Esophagus muscularis mucosa (tissue), 4 donors: ENCODE data around the gene RUNX1. TPM values are rescaled to one million over a fixed set of nuclear protein-coding genes. Genes with fewer than 3 reads are reported as not detected.

Experiments used
- DNase-seq: peaks from one replicate; pipeline ENCODE4 v3.0.0-alpha.2; 2017; ENCODE audit errors: extremely low spot score
- H3K27ac ChIP-seq, 4 donors: fragments of 200-600 bp; sonication (generic); replicated peaks in 1 of 4; 1 replicate in 3 of 4; 2 replicates in 1 of 4; pipeline ENCODE4 v1.5.1; 2016 to 2019; ENCODE audit warnings: mild to moderate bottlenecking in 1 of 4
- H3K27me3 ChIP-seq, 4 donors: fragments of 200-600 bp; sonication (generic); one replicate each; pipeline versions ENCODE4 v1.5.1 to v1.6.0; 2016 to 2019
- H3K36me3 ChIP-seq, 4 donors: fragments of 200-600 bp; sonication (generic); one replicate each; pipeline ENCODE4 v1.5.1; 2016 to 2019
- H3K4me1 ChIP-seq, 4 donors: fragments of 200-600 bp; sonication (generic); one replicate each; pipeline ENCODE4 v1.5.1; 2016 to 2019
- H3K4me3 ChIP-seq, 4 donors: fragments of 200-600 bp; sonication (generic); 1 replicate in 2 of 4; 2 replicates in 2 of 4; pipeline ENCODE4 v1.5.1; 2016 to 2019; ENCODE audit warnings: mild to moderate bottlenecking in 4 of 4, moderate library complexity in 1 of 4
- H3K9me3 ChIP-seq, 4 donors: fragments of 200-600 bp; sonication (generic); 1 replicate in 3 of 4; 2 replicates in 1 of 4; pipeline ENCODE4 v1.5.1; 2016 to 2019
- EP300 ChIP-seq: sonication (generic); formaldehyde crosslinking; IDR thresholded peaks from one replicate; pipeline ENCODE4 v1.6.1; 2017; ENCODE audit warnings: antibody characterized with exemption
- POLR2A ChIP-seq: fragments of 450-650 bp; IDR thresholded peaks from one replicate; pipeline ENCODE4 v1.6.1; 2017; ENCODE audit warnings: antibody characterized with exemption, moderate library complexity, mild to moderate bottlenecking, low read depth
- POLR2AphosphoS5 ChIP-seq, 2 donors: sonication (generic); formaldehyde crosslinking; IDR thresholded peaks; one replicate each; pipeline ENCODE4 v1.6.1; 2017; ENCODE audit warnings: antibody characterized with exemption in 2 of 2
- WGBS: methylation state at CpG from one replicate; pipeline ENCODE4 v1.1.5; 2018; 5-methylcytosine and 5-hydroxymethylcytosine counted together
- intact Hi-C: fragments of 100-400 bp; cut with DNase I; formaldehyde crosslinking; loops from one replicate; pipeline ENCODE4 v1.15.1; 2023
- total RNA-seq, 4 donors: library from RNA; depleted of rRNA; stranded (reverse); fragments of >200 nt; gene quantifications; one replicate each; pipeline versions ENCODE4 v1.1.0 to v1.2.1, GENCODE V29; 2016
- TF ChIP-seq, protein P1 (sequence below), 3 experiments: fragments of 200-600 bp in 2 of 3; fragments of 450-650 bp in 1 of 3; sonication (generic) in 2 of 3; IDR thresholded peaks; one replicate each; pipeline ENCODE4 v1.5.1; 2017 to 2019; ENCODE audit warnings: antibody characterized with exemption in 3 of 3, mild to moderate bottlenecking in 2 of 3, moderate library complexity in 1 of 3

Gene RUNX1
- total RNA-seq, 4 donors from 2014 or later: 3.7 to 10.9 (median 5.6) TPM

DNA sequence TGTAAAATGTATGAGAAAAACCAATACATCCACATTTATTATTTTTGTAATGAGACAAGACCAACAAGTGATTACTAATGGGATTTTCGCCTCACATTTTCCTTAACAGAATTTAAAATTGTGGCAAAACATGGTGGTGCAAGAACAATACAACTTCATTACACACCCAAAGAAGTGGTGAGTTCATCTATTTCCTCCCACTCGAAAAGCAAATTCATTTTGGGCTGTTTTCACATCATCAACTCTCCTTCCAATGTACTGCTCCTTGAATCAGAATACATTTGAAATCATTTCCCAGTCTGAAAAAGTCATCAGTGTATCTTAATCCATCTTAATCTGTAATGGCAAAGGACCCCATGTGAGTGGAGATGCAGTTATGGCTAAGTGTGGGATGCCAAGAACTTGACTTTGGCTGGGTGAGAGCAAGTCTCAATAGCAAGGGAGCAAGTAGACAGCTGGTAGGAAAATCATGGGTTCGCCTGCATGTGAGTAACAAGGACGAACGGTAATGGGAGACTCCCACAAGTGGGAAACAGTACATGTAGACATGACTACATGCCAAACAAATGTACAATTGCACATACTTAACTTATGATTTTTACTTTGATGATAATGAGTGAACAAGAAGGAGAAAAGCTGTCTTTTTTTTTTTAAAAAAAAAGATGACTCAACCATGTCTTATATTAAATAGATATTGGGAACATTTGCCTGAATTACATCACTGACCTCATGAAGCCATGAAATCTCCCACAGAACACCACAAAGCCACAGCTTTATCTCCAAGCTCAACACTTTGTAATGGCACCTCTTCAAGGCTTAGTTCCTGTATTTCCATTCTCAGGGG is 46.0 kb downstream of the RUNX1 start:
- no peaks in the 10 kb centered on the region for H3K9me3 ChIP-seq
- intact Hi-C loops: no loop called here
- TF ChIP-seq, protein P1, sequence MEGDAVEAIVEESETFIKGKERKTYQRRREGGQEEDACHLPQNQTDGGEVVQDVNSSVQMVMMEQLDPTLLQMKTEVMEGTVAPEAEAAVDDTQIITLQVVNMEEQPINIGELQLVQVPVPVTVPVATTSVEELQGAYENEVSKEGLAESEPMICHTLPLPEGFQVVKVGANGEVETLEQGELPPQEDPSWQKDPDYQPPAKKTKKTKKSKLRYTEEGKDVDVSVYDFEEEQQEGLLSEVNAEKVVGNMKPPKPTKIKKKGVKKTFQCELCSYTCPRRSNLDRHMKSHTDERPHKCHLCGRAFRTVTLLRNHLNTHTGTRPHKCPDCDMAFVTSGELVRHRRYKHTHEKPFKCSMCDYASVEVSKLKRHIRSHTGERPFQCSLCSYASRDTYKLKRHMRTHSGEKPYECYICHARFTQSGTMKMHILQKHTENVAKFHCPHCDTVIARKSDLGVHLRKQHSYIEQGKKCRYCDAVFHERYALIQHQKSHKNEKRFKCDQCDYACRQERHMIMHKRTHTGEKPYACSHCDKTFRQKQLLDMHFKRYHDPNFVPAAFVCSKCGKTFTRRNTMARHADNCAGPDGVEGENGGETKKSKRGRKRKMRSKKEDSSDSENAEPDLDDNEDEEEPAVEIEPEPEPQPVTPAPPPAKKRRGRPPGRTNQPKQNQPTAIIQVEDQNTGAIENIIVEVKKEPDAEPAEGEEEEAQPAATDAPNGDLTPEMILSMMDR (IDR thresholded peaks at IDR 0.05): no peak
- TF ChIP-seq POLR2A (no peak), POLR2AphosphoS5 (IDR thresholded peaks at IDR 0.05) (no peak), EP300 (no peak)
- no peak overlapping the region for H3K27ac ChIP-seq
- DNase-seq: no peak
- no peak overlapping the region for H3K4me3 ChIP-seq
- 75% methylated on average over 5 of the region's 5 CpGs for WGBS
- H3K4me1 ChIP-seq: no peaks in the 10 kb centered on the region
- H3K36me3 ChIP-seq: no peaks in the 10 kb centered on the region
- peaks cover 0 to 7% (median 0%) of the 10 kb centered on the region in 4 donors for H3K27me3 ChIP-seq

DNA sequence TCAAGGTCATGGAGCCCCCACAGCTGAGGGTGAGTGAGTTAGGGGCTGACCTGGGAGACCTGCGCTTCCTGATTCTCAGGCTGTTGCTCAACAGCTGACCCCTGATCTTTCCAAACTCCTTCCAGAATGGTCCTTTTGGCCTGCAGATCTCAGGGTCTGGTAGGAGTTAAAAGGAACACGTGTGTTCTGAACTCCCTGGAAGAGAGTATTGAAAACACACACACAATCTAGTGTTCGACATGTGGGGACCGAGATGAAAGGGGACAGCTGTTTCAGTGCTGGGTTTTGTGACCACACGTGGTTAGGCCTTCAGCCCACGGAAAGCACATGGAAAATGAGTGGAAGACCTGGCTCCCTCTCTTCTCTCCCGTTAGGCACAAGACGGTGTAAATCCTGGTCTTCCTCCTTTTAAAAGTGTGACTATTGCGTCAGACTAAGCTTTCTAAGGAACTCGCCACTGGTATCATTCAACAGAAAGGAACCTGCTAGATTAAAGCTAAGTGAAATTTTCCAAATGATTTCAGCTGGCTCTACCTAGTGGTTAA is 49.6 kb downstream of the RUNX1 start:
- no peak for DNase-seq
- 79% methylated on average over 10 of the region's 10 CpGs for WGBS
- H3K4me1 ChIP-seq: no peaks in the 10 kb centered on the region
- no peaks in the 10 kb centered on the region for H3K9me3 ChIP-seq
- no peak overlapping the region for H3K4me3 ChIP-seq
- intact Hi-C loops: no loop called here
- no peak overlapping the region for H3K27ac ChIP-seq
- no peaks in the 10 kb centered on the region for H3K36me3 ChIP-seq
- H3K27me3 ChIP-seq: no peaks in the 10 kb centered on the region
- TF ChIP-seq POLR2A: no peak

DNA sequence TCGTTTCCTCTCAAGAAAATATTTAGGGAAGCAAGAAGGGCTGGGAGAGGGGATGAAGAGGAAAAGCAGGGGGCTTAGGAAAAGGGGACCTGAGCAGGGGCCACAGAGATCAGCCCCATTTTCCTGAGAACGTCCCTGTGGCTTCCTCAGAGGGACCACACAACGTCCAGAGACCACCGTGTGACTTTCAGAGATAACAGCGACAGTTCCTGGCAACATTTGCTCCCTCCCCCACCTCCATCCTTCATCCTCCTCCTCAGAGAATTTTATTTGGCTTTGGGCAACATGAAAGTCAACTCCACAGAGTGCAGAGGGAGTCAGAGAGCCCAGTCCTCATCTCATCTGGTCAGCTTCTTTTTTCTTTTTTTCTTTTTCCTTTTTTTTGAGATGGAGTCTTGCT is 50.9 kb downstream of the RUNX1 start:
- no peak overlapping the region for H3K4me3 ChIP-seq
- no peaks in the 10 kb centered on the region for H3K36me3 ChIP-seq
- TF ChIP-seq EP300 (no peak), POLR2AphosphoS5 (IDR thresholded peaks at IDR 0.05) (no peak), POLR2A (no peak)
- TF ChIP-seq, protein P1 (IDR thresholded peaks at IDR 0.05): no peak
- no peak for DNase-seq
- intact Hi-C loops: no loop called here
- H3K27ac ChIP-seq: no peak overlapping the region
- no peaks in the 10 kb centered on the region for H3K27me3 ChIP-seq
- WGBS: 73% methylated on average over 5 of the region's 5 CpGs
- no peaks in the 10 kb centered on the region for H3K9me3 ChIP-seq
- no peaks in the 10 kb centered on the region for H3K4me1 ChIP-seq

DNA sequence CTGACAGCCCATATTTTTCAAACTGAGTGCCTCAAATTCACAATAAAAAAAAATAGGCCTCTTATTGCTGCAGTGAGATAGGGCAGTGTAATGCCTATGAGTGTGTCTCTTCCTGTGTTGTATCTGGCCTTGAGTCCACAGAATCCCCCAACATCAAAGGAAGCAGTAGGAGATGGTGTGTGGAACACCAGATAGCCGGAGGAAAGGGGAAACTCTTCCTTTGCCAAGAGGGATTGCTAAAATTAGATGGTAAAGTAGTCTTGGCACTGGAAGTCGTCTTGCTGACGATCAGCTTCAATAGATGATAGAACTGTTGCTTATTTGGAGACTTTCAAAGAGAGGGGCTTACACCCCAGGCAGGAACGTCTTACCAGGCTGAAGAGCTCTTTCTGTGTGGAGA is 51.8 kb downstream of the RUNX1 start:
- 60% methylated on average over 4 of the region's 4 CpGs for WGBS
- DNase-seq: no peak
- H3K4me3 ChIP-seq: no peak overlapping the region

More for the DNA sequence above, 51.8 kb downstream of the RUNX1 start:
- Histone ChIP-seq H3K4me1 (no peaks in the 10 kb centered on the region), H3K27ac (no peak overlapping the region), H3K36me3 (no peaks in the 10 kb centered on the region), H3K27me3 (no peaks in the 10 kb centered on the region), H3K9me3 (no peaks in the 10 kb centered on the region)
- intact Hi-C loops: no loop called here
- TF ChIP-seq, protein P1 (IDR thresholded peaks at IDR 0.05): no peak
- TF ChIP-seq EP300: no peak
